Activated T-helper 1 cell treated with anti-CD3 and anti-CD28 coated beads, Interleukin-12 subunit alpha, Interleukin-12 subunit beta, Interleukin-2, Interleukin-4 antibody, amounts not matched to agents 30 ng/mL and 10 ng/mL and 1 ng/mL, durations not matched to agents 14 hours and 24 hours and 36 hours (primary cell): Measurements from ENCODE around the gene FNBP1L. TPM values are rescaled to one million over a fixed set of nuclear protein-coding genes. Genes with fewer than 3 reads are reported as not detected.
"Not testable (repeated sequence)": the region's sequence is repeated elsewhere in the genome, so short reads cannot be mapped to it uniquely, and the experiment has no call there.

Source experiments
- DNase-seq: peaks from one replicate; pipeline ENCODE4 v3.0.0; 2021; ENCODE audit warnings: low spot score
- H3K27ac Mint-ChIP-seq: one replicate; pipeline ENCODE4 v1.8.0; 2021; ENCODE audit warnings: mild to moderate bottlenecking, mixed read lengths
- H3K27me3 Mint-ChIP-seq: one replicate; pipeline ENCODE4 v1.8.0; 2022; ENCODE audit warnings: mild to moderate bottlenecking, moderate library complexity, mixed read lengths; ENCODE audit not compliant: insufficient read depth
- H3K36me3 Mint-ChIP-seq: one replicate; pipeline ENCODE4 v1.8.0; 2021; ENCODE audit warnings: low read depth, mixed read lengths
- H3K4me1 Mint-ChIP-seq: one replicate; pipeline ENCODE4 v1.8.0; 2021; ENCODE audit warnings: low read depth, mixed read lengths
- H3K4me3 Mint-ChIP-seq: one replicate; pipeline ENCODE4 v1.8.0; 2021; ENCODE audit warnings: mild to moderate bottlenecking, moderate library complexity, mixed read lengths
- H3K9me3 Mint-ChIP-seq: one replicate; pipeline ENCODE4 v1.8.0; 2021; ENCODE audit warnings: mixed read lengths
- intact Hi-C: fragments of 100-400 bp; cut with micrococcal nuclease; formaldehyde crosslinking; loops from one replicate; pipeline ENCODE4 v1.15.1; 2024
- total RNA-seq: library from RNA; stranded (reverse); gene quantifications from 2 replicates; pipeline ENCODE4 v1.2.3, GENCODE V29; 2022

FNBP1L gene
- total RNA-seq, 1 donor from 2014 or later = 0.16 TPM

DNA sequence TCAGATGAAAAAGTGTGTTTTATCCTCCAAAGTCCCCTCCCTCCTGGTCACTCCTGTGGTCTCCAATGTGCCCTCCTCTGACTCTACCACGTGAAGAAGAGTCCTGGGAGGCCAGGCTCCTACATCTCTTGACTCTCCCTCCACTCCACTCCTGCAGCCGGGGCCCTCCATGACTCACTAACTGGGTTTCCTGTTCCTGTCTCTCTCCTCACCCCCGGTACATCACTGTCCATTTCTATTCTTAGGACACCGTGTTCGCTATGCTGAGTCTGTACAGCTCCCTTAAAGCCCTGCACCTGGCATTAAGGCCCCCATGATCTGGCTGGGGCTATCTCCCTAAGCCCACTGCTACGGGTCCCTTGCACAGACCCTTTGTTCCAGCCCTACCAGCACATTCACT is 140.3 kb downstream of the FNBP1L start:
- no peak overlapping the region for H3K27ac Mint-ChIP-seq
- peaks cover 10% of the 10 kb centered on the region for H3K27me3 Mint-ChIP-seq
- intact Hi-C loops = no loop called here
- DNase-seq = no peak
- no peaks in the 10 kb centered on the region for H3K36me3 Mint-ChIP-seq
- H3K9me3 Mint-ChIP-seq = no peaks in the 10 kb centered on the region
- peaks cover 5% of the 10 kb centered on the region for H3K4me1 Mint-ChIP-seq
- H3K4me3 Mint-ChIP-seq = no peak overlapping the region

DNA sequence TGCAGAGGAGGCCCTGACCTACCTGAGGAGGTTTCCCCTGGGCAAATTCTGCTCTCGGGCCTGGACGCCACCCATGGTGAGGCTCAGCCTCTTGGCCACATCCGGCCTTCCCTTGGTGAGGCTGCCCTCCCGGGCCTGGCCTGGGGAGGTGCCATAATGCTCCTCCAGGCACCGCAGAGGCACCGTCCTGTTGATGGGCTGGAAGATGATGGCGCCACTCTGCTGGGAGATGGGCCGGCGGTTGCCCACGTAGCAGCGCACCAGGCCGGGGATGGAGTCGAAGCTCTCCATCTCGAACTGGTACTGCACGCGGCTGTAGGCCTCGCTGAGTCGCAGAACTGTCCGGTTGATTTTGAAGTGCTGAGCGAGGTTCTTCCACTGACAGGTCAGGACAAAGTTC is 141.0 kb downstream of the FNBP1L start:
- H3K36me3 Mint-ChIP-seq = no peaks in the 10 kb centered on the region
- no peaks in the 10 kb centered on the region for H3K9me3 Mint-ChIP-seq
- peaks cover 10% of the 10 kb centered on the region for H3K27me3 Mint-ChIP-seq
- no peak overlapping the region for H3K27ac Mint-ChIP-seq
- intact Hi-C loops = no loop called here
- peaks cover 5% of the 10 kb centered on the region for H3K4me1 Mint-ChIP-seq
- H3K4me3 Mint-ChIP-seq = no peak overlapping the region
- no peak for DNase-seq

DNA sequence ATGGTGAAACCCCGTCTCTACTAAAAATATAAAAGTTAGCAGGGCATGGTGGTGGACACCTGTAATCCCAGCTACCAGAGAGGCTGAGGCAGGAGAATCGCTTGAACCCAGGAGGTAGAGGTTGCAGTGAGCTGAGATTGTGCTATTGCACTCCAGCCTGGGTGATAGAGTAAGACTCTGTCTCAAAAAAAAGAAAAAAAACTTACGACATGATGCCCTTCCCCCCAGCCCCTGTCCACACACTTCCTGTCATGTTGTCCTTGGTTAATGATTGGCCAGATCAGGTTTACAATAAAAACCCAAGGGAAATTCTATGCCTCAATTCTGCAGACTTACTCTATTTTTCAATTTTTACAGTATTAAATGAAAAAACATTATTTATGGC is 143.4 kb downstream of the FNBP1L start:
- H3K27ac Mint-ChIP-seq, H3K36me3 Mint-ChIP-seq, DNase-seq, H3K9me3 Mint-ChIP-seq, H3K4me1 Mint-ChIP-seq, intact Hi-C loops, H3K4me3 Mint-ChIP-seq: not testable (repeated sequence)
- peaks cover 17% of the 10 kb centered on the region for H3K27me3 Mint-ChIP-seq

DNA sequence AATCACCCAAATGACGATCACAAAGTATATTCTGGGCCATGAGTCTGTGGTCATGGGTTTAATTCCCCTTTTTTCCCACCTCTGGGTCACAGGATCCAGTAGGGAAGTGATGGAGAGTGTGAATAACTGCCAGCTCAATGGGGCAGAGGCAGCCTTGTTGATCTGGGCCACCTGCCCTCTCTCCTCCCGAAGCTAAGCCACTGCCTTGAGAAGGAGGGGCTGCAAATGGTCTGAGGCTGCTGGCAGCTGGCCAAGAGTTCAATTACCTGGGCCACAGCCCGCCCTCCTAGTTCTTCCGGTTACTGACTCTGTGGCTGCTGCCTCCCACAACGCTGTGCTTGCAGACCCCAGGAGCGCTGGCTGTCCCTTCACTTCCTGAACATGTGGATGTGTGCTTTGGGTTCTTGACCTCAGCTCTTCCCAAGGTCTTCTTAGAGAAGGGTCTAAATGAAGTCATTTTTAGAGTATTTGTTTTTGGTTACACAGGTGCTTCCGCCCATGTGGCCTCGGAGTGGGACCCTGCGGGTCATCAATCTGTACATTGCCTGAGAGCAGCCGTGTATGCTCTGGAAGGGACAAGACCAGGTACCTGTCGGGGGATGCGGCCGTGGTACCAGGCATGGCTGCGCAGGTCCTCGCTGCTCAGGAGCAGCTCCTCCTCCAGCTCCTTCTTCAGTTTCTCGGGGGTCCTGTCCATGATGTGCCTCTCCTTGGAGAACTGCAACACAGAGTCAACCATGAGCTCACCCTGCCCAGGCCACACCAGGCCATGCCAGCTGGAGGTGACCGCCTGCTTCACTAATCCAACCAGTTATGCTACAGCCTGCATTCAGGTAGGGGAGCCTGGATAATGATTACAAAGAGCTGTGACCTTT is 144.0 kb downstream of the FNBP1L start:
- no peaks in the 10 kb centered on the region for H3K36me3 Mint-ChIP-seq
- H3K4me1 Mint-ChIP-seq = peaks cover 5% of the 10 kb centered on the region
- intact Hi-C loops = no loop called here
- H3K4me3 Mint-ChIP-seq = no peak overlapping the region
- H3K9me3 Mint-ChIP-seq = no peaks in the 10 kb centered on the region
- H3K27ac Mint-ChIP-seq = no peak overlapping the region
- no peak for DNase-seq
- peaks cover 14% of the 10 kb centered on the region for H3K27me3 Mint-ChIP-seq

DNA sequence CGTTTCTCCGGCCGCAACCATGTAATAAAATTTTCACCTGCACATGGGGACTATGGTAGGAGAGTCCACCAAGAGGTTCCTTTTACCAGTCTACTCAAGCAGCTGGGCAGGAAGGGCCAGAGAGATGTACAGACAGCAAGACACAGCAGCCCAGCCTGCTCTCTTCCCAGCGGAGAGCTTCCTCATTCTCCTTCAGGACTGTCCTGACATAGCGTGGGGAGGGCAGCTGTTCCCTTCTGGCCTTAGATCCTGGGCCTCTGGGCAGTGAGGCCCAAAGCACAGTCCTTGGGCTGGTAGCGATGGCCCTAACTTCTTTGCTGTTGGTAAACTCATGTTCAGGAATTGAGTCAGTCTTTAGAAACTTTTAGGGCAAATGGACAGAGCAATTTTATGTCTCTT is 144.6 kb downstream of the FNBP1L start:
- Mint-ChIP-seq H3K36me3 (no peaks in the 10 kb centered on the region), H3K4me1 (peaks cover 5% of the 10 kb centered on the region), H3K9me3 (no peaks in the 10 kb centered on the region), H3K4me3 (no peak overlapping the region), H3K27me3 (peaks cover 14% of the 10 kb centered on the region), H3K27ac (no peak overlapping the region)
- DNase-seq = no peak
- intact Hi-C loops = no loop called here

DNA sequence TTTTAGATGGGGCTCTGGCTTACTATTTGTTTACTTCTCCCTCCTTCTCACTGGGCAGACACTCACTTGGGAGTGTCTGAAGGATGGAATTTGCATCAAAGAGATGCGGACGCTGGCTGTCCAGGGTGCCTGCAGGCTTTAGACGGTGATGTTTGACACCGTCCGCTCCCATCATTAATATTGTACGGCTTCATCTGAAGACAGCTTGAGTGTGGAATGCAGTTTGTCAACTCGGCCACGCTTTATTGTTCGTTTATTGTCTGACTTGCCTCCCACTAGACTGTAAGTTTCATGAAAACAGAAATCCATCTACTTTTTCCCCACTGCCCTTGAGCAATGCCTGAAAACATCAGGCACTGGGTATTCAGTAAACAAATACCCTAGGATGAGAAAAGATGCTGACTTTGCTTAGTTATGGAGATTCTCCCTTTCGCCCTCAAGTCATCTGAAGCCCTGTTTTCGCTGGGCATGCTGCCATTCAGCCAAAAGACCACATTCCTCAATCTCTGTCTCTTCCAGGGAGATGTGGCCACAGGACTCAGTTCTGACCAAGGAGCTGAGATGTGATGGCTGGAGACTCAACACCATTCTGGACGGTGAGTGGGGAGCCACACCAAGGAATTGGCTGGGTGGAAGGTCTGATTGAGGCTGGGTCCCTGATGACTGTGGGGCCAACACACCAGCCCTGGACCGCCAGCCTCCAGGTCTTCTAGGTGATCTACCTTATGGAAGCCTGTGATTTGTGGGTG is 146.1 kb downstream of the FNBP1L start:
- H3K27ac Mint-ChIP-seq = no peak overlapping the region
- no peaks in the 10 kb centered on the region for H3K4me1 Mint-ChIP-seq
- H3K36me3 Mint-ChIP-seq = no peaks in the 10 kb centered on the region
- no peak overlapping the region for H3K4me3 Mint-ChIP-seq
- intact Hi-C loops = no loop called here
- H3K27me3 Mint-ChIP-seq = peaks cover 17% of the 10 kb centered on the region
- H3K9me3 Mint-ChIP-seq = no peaks in the 10 kb centered on the region
- no peak for DNase-seq

DNA sequence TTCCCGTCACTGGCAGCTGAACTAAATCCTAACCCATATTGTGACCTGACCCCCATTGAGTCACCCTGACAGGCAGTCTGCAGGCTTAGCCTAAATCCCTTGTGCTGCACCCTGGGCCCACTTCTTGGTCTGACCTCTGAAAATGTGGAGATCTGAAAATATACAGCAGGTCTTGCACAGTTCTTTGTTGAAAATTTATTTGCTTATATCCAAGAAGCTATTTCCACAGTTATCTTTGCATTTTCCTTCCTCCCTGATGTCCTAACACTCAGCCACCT is 146.6 kb downstream of the FNBP1L start:
- Mint-ChIP-seq H3K9me3 (no peaks in the 10 kb centered on the region), H3K4me1 (no peaks in the 10 kb centered on the region), H3K4me3 (no peak overlapping the region), H3K36me3 (no peaks in the 10 kb centered on the region), H3K27me3 (peaks cover 17% of the 10 kb centered on the region), H3K27ac (no peak overlapping the region)
- no peak for DNase-seq
- intact Hi-C loops = no loop called here

DNA sequence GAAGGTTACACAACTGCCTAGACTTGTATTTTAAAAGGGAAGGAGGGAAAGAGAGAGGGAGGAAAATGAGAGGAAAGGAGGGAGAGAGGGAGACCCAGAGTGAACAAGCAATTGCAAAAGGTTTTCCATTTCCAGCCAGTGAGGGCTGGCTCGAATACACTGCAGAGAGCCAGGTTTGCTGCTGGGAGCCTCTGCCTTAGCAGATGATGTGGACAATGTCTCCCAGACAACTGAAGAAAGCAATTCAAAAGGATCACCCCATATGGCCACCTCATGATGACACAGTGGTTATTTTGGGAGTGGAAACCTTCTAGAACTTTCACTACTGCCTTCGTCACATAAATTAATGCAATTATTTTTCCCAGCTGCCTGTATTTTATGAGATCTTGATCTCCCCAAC is 147.3 kb downstream of the FNBP1L start:
- intact Hi-C loops = no loop called here
- no peak for DNase-seq
- no peak overlapping the region for H3K27ac Mint-ChIP-seq
- peaks cover 17% of the 10 kb centered on the region for H3K27me3 Mint-ChIP-seq
- H3K36me3 Mint-ChIP-seq = no peaks in the 10 kb centered on the region
- H3K9me3 Mint-ChIP-seq = no peaks in the 10 kb centered on the region
- H3K4me1 Mint-ChIP-seq = no peaks in the 10 kb centered on the region
- no peak overlapping the region for H3K4me3 Mint-ChIP-seq

DNA sequence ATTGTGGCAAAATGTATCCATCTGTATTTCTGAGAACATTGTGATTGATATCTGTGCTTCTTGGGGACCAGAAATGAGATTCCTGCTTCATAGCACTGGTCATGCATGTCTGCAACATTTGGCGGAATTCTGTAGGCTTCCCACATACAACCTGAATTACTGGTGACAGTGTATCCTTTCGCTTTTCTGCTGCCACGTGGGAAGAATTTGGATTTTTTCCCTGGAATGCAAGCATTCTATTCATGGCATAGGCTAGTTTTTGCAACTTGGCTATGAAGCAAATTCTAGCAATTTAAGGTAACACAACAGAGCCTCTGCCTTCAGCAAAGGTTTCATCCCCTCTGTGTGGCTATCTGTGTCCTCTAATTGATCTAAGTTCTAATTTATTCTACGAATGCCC is 147.8 kb downstream of the FNBP1L start:
- H3K9me3 Mint-ChIP-seq = no peaks in the 10 kb centered on the region
- no peak for DNase-seq
- H3K27ac Mint-ChIP-seq = no peak overlapping the region
- H3K27me3 Mint-ChIP-seq = peaks cover 16% of the 10 kb centered on the region
- H3K4me3 Mint-ChIP-seq = no peak overlapping the region
- H3K36me3 Mint-ChIP-seq = no peaks in the 10 kb centered on the region
- H3K4me1 Mint-ChIP-seq = no peaks in the 10 kb centered on the region
- intact Hi-C loops = no loop called here

DNA sequence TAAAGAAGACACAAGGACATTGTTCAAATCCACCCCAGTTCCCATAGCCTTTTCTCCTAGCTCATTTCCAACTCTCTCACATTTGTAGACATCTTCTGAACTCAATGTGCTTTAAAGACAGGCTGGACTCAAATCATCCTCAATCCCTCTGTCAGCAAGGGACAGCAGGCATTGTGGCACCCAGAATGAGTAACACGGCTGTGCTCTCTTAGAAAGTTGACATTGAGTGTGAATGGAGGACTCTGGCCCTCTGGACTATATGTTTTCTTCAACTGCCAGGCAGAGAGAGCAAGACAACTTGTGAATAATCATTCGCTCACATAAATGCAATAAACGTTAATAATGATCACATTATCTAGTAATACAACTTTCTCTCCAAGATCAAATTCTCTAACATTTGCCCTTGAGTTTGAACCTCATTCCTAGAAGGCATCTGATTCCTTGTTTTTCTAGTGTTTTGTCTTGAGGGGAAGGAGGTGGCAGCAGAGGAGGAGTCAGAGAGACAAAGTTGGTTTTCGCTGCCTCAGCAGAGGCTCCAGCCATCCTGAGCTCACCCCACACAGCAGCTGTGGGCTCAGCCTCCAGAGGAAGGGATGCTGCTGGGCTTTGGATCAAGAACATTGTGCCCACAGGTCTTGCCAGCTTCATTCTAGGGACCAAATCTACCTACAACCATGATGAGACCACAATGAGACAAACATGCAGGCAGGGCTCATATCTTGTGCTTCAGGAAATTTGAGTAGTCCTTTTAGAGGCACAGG is 148.6 kb downstream of the FNBP1L start:
- Mint-ChIP-seq H3K27me3 (peaks cover 19% of the 10 kb centered on the region), H3K27ac (no peak overlapping the region), H3K36me3 (no peaks in the 10 kb centered on the region), H3K9me3 (no peaks in the 10 kb centered on the region), H3K4me1 (no peaks in the 10 kb centered on the region), H3K4me3 (no peak overlapping the region)
- intact Hi-C loops = no loop called here
- no peak for DNase-seq

DNA sequence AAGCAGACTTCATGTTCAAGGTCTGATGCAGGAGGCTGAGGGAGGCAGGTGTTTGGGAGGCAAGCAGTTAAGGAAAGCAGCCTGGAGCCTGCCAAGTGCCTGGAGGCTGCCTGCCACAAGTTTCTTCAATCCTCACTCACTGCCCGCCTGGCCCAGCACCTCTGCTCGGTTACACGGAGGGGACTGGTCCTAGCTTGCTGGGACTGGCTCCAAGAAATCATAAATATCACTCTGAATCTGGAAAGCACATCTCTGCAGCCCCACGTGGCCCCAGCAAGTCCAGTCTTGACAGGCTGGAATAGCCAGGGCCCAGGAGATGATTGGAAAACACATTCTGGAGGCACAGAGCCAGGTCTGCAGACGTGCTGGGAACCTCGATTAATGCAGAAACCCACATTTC is 149.8 kb downstream of the FNBP1L start:
- no peak overlapping the region for H3K4me3 Mint-ChIP-seq
- H3K36me3 Mint-ChIP-seq = no peaks in the 10 kb centered on the region
- H3K4me1 Mint-ChIP-seq = no peaks in the 10 kb centered on the region
- peaks cover 15% of the 10 kb centered on the region for H3K27me3 Mint-ChIP-seq
- H3K9me3 Mint-ChIP-seq = no peaks in the 10 kb centered on the region
- intact Hi-C loops = no loop called here
- DNase-seq = no peak
- H3K27ac Mint-ChIP-seq = no peak overlapping the region

DNA sequence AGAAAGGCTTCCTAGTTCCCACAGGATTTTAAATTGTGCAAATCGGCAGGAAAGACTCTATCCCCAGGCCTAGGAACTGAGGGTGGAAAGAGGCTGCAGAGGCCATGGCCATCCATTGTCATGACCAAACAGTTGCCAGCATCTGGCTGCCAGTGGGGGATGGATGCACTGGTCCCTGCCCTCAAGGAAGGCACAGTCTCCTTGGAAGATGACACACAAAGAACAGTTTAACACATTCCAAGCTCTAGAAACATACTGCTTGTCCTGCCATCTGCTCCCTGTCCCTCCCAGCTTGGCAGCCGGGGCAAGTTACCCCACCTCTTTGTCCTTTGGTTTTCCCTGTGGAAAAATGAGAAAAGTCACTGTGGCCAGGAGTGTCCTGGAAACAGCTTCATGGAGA is 150.5 kb downstream of the FNBP1L start:
- Mint-ChIP-seq H3K4me3 (no peak overlapping the region), H3K27me3 (peaks cover 15% of the 10 kb centered on the region), H3K27ac (no peak overlapping the region)

DNA sequence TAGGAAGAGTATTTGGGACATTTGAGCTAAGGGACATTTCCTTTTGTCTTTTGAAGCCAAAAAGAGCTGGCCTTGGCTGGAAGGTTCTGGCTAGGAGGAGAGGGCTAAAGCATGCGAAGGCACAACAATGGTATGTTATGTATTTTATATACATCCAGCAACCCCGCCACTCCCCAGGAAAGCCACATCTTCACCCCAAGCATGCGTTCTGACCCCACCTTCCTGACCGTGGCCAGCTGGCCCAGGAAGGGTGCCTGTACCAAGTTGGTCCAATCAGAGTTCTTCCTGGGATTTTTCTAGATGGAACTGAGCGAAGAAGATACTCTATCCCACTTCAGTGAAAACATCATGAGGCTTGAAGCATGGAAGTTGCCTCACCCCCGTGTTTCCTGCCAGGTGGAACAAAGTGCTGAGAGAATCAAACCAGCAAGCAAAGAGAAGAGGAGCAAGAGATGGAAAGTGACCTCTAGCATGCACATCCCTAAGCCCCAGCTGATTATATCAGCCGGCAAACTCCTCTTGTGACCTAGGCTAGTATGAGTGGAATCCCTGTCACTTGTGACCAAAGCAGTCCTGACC is 151.0 kb downstream of the FNBP1L start:
- no peak for DNase-seq
- H3K4me3 Mint-ChIP-seq = no peak overlapping the region
- H3K9me3 Mint-ChIP-seq = no peaks in the 10 kb centered on the region
- no peaks in the 10 kb centered on the region for H3K36me3 Mint-ChIP-seq
- intact Hi-C loops = no loop called here
- no peaks in the 10 kb centered on the region for H3K4me1 Mint-ChIP-seq
- H3K27ac Mint-ChIP-seq = no peak overlapping the region
- peaks cover 16% of the 10 kb centered on the region for H3K27me3 Mint-ChIP-seq

More for the DNA sequence above, 150.5 kb downstream of the FNBP1L start:
- no peak for DNase-seq
- Mint-ChIP-seq H3K9me3 (no peaks in the 10 kb centered on the region), H3K4me1 (no peaks in the 10 kb centered on the region), H3K36me3 (no peaks in the 10 kb centered on the region)
- intact Hi-C loops = no loop called here
